OCI-LY1 (cell line): ENCODE data around the gene AP2B1.

Source experiments
- EZH2 ChIP-seq: fragments of 200-600 bp; sonication (generic), shearing (Covaris generic); IDR thresholded peaks from 2 replicates; pipeline ENCODE4 v1.8.0; 2017; ENCODE audit warnings: borderline replicate concordance, mixed run types, mild to moderate bottlenecking, antibody characterized with exemption, low read length, moderate library complexity, mixed read lengths
- TF ChIP-seq, protein P1 (sequence below): fragments of 200-600 bp; sonication (generic), shearing (Covaris generic); IDR thresholded peaks from 2 replicates; pipeline ENCODE4 v1.5.1; 2017; ENCODE audit warnings: mild to moderate bottlenecking, antibody characterized with exemption, low read length, moderate library complexity, mixed read lengths

DNA sequence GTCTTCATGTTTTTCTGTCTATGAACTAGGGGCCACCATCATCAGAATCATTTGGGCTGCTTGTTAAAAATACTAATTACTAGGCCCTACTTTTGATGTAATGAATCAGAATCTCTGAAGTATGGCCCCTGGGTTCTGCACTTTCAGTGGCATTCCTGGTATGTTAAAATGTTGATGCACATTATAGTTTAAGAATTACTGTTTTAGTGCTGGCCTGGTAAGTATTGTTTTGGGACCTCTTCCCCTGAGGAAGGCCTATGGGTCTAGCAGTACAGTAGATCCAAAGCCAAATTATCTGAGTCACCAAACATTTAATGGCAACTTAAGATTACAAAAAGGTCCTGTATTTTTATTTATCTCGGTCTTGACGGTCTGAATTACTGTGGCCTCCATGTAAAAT is 58.8 kb downstream of the AP2B1 start:
- TF ChIP-seq, protein P1, sequence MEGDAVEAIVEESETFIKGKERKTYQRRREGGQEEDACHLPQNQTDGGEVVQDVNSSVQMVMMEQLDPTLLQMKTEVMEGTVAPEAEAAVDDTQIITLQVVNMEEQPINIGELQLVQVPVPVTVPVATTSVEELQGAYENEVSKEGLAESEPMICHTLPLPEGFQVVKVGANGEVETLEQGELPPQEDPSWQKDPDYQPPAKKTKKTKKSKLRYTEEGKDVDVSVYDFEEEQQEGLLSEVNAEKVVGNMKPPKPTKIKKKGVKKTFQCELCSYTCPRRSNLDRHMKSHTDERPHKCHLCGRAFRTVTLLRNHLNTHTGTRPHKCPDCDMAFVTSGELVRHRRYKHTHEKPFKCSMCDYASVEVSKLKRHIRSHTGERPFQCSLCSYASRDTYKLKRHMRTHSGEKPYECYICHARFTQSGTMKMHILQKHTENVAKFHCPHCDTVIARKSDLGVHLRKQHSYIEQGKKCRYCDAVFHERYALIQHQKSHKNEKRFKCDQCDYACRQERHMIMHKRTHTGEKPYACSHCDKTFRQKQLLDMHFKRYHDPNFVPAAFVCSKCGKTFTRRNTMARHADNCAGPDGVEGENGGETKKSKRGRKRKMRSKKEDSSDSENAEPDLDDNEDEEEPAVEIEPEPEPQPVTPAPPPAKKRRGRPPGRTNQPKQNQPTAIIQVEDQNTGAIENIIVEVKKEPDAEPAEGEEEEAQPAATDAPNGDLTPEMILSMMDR, result no peak
- no peak for TF ChIP-seq EZH2
